Tibial nerve (tissue), 3 donors: ENCODE results near the gene RGS3.

Source experiments
- POLR2A ChIP-seq, 2 donors: fragments of 450-650 bp; IDR thresholded peaks; one replicate each; pipeline ENCODE4 v1.6.1; 2017; ENCODE audit warnings: antibody characterized with exemption in 2 of 2, mild to moderate bottlenecking in 2 of 2, moderate library complexity in 2 of 2
- TF ChIP-seq, protein P1 (sequence below), 5 experiments: fragments of 200-600 bp in 3 of 5; fragments of 450-650 bp in 2 of 5; sonication (generic) in 3 of 5; IDR thresholded peaks; one replicate each; pipeline ENCODE4 v1.5.1; 2016 to 2019; ENCODE audit warnings: antibody characterized with exemption in 5 of 5, mild to moderate bottlenecking in 3 of 5, moderate library complexity in 2 of 5

- TF ChIP-seq, protein P1, sequence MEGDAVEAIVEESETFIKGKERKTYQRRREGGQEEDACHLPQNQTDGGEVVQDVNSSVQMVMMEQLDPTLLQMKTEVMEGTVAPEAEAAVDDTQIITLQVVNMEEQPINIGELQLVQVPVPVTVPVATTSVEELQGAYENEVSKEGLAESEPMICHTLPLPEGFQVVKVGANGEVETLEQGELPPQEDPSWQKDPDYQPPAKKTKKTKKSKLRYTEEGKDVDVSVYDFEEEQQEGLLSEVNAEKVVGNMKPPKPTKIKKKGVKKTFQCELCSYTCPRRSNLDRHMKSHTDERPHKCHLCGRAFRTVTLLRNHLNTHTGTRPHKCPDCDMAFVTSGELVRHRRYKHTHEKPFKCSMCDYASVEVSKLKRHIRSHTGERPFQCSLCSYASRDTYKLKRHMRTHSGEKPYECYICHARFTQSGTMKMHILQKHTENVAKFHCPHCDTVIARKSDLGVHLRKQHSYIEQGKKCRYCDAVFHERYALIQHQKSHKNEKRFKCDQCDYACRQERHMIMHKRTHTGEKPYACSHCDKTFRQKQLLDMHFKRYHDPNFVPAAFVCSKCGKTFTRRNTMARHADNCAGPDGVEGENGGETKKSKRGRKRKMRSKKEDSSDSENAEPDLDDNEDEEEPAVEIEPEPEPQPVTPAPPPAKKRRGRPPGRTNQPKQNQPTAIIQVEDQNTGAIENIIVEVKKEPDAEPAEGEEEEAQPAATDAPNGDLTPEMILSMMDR (IDR thresholded peaks at IDR 0.05) = peak in 1 of 5 experiments; percentile 3
- no peak for TF ChIP-seq POLR2A (IDR thresholded peaks at IDR 0.05)
Measured at GRCh38 chr9:113591899-113592625, 128.5 kb downstream of the RGS3 start.
